Breast epithelium (tissue), 4 donors: ENCODE results near the gene SH3D21. TPM values are rescaled to one million over a fixed set of nuclear protein-coding genes. Genes with fewer than 3 reads are reported as not detected.

Experiments used
- DNase-seq, 2 donors: peaks; one replicate each; pipeline ENCODE4 v3.0.0-alpha.2; 2019; ENCODE audit warnings: low spot score in 2 of 2
- H3K27ac ChIP-seq, 2 donors: fragments of 200-600 bp; sonication (generic) in 1 of 2; one replicate each; pipeline ENCODE4 v1.5.1; 2016 to 2019; ENCODE audit warnings: mild to moderate bottlenecking in 1 of 2
- H3K27me3 ChIP-seq, 2 donors: fragments of 200-600 bp; sonication (generic) in 1 of 2; one replicate each; pipeline versions ENCODE4 v1.5.1 to v1.6.0; 2017 to 2019; ENCODE audit warnings: control low read depth in 1 of 2, mild to moderate bottlenecking in 1 of 2
- H3K36me3 ChIP-seq: fragments of 200-600 bp; one replicate; pipeline ENCODE4 v1.5.1; 2019
- H3K4me1 ChIP-seq, 2 donors: fragments of 200-600 bp; sonication (generic); one replicate each; pipeline ENCODE4 v1.5.1; 2016 to 2019; ENCODE audit warnings: control low read depth in 1 of 2
- H3K4me3 ChIP-seq, 3 donors: fragments of 200-600 bp; sonication (generic); 1 replicate in 2 of 3; 2 replicates in 1 of 3; pipeline ENCODE4 v1.5.1; 2016 to 2019; ENCODE audit warnings: mild to moderate bottlenecking in 3 of 3, moderate library complexity in 2 of 3
- H3K9me3 ChIP-seq, 2 donors: fragments of 200-600 bp; sonication (generic) in 1 of 2; one replicate each; pipeline ENCODE4 v1.5.1; 2016 to 2019; ENCODE audit warnings: control low read depth in 1 of 2
- POLR2A ChIP-seq: fragments of 450-650 bp; IDR thresholded peaks from one replicate; pipeline ENCODE4 v1.6.1; 2016; ENCODE audit warnings: antibody characterized with exemption, mild to moderate bottlenecking, moderate library complexity
- POLR2AphosphoS5 ChIP-seq, 3 donors: sonication (generic); formaldehyde crosslinking; IDR thresholded peaks; one replicate each; pipeline ENCODE4 v1.6.1; 2017; ENCODE audit warnings: antibody characterized with exemption in 3 of 3
- intact Hi-C: fragments of 100-400 bp; cut with DNase I; formaldehyde crosslinking; loops from one replicate; pipeline ENCODE4 v1.15.1; 2023; ENCODE audit warnings: low total_unique reads
- total RNA-seq, 3 donors: library from RNA; depleted of rRNA; stranded (reverse); fragments of >200 nt; gene quantifications; one replicate each; pipeline ENCODE4 v1.1.0, GENCODE V29; 2016
- TF ChIP-seq, protein P1 (sequence below), 3 donors: fragments of 450-650 bp; IDR thresholded peaks; one replicate each; pipeline ENCODE4 v1.5.1; 2016 to 2017; ENCODE audit warnings: antibody characterized with exemption in 3 of 3, mild to moderate bottlenecking in 3 of 3, moderate library complexity in 3 of 3

SH3D21 gene
- 10 to 100 TPM in 2 of 3 donors, under 1 TPM in 1; 0.80 to 18.7 (median 18.0) TPM for total RNA-seq

DNA sequence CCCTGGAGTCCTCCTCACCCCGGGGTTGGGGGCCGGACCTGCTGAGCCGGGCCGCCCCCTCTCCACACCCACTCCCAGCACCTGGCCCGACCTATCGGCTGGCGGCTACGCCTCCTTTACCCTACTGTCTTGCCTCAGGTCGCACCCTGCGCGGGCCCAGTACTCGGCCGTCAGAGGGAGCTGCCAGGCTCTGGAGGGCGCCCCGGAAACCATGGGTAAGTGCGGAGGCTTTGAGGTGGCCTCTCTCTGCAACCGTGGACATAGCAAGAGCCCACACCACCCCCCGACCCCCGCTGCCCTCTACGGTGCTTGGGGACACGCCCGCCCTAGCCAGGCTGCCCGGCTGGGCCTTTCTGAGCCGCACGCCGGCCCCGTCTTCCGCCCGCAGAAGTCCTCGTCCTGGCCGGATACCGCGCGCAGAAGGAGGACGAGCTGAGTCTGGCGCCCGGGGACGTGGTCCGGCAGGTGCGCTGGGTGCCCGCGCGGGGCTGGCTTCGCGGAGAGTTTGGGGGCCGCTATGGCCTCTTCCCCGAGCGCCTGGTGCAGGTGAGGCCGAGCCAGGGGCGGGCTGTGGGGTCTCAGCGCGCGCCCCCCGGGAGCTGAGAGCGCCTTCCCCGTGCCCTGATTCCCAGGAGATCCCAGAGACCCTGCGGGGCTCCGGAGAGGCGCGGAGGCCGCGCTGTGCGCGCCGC lies at the start of gene SH3D21:
SH3D21 (plus strand) TSS at position 159 of the 692 bp plus-strand sequence; CDS start at position 212, 53 bp downstream.
- Histone ChIP-seq H3K36me3 (no peaks in the 10 kb centered on the region), H3K27me3 (no peaks in the 10 kb centered on the region), H3K4me3 (peak within 1 kb of the TSS; percentile 72 to 78 (median 78)), H3K9me3 (no peaks in the 10 kb centered on the region), H3K27ac (peak within 1 kb of the TSS; percentile 92), H3K4me1 (no peaks in the 10 kb centered on the region)
- peak; percentile 68 to 76 for DNase-seq
- TF ChIP-seq, protein P1, sequence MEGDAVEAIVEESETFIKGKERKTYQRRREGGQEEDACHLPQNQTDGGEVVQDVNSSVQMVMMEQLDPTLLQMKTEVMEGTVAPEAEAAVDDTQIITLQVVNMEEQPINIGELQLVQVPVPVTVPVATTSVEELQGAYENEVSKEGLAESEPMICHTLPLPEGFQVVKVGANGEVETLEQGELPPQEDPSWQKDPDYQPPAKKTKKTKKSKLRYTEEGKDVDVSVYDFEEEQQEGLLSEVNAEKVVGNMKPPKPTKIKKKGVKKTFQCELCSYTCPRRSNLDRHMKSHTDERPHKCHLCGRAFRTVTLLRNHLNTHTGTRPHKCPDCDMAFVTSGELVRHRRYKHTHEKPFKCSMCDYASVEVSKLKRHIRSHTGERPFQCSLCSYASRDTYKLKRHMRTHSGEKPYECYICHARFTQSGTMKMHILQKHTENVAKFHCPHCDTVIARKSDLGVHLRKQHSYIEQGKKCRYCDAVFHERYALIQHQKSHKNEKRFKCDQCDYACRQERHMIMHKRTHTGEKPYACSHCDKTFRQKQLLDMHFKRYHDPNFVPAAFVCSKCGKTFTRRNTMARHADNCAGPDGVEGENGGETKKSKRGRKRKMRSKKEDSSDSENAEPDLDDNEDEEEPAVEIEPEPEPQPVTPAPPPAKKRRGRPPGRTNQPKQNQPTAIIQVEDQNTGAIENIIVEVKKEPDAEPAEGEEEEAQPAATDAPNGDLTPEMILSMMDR (IDR thresholded peaks at IDR 0.05) = no peak
- TF ChIP-seq POLR2AphosphoS5 (IDR thresholded peaks at IDR 0.05) (no peak), POLR2A (no peak)
- intact Hi-C loops = no loop called here

DNA sequence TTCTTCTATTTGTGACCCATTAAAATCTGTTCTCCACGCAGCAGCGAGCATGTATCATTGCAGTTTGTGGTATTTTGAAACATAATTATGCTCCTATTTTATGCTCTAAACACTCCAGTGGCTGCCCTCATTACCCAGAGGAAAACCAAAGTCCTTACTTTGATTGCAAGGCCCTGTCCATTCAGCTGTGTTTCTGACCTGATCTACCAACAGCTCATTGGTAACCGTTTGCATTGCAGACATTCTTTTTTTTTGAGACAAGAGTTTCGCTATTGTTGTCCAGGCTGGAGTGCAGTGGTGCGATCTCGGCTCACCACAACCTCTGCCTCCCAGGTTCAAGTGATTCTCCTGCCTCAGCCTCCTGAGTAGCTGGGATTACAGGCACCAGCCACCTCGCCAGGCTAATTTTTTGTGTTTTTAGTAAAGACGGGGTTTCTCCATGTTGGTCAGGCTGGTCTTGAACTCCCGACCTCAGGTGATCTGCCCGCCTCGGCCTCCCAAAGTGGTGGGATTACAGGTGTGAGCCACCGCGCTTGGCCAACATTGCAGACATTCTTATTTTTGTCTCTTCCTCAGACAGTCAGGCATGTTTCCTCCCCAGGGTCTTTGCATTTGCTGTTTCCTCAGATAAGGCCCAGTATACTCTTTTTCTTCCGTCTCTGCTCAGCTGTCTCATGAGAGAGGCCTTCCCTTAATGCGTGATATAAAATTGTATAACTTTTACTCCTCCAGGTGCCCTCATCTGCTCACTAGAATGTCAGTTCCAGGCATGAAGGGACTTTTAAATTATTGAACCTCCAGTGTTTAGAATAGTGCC lies 49.4 kb upstream of the SH3D21 start:
- H3K9me3 ChIP-seq = no peaks in the 10 kb centered on the region
- peak overlapping the region; percentile 50 to 73 for H3K27ac ChIP-seq
- no peak for DNase-seq
- peaks cover 0 to 22% of the 10 kb centered on the region in 2 donors for H3K4me1 ChIP-seq
- TF ChIP-seq, protein P1 (IDR thresholded peaks at IDR 0.05) = no peak
- TF ChIP-seq POLR2AphosphoS5 (IDR thresholded peaks at IDR 0.05) (no peak), POLR2A (no peak)
- no peaks in the 10 kb centered on the region for H3K36me3 ChIP-seq
- H3K4me3 ChIP-seq = no peak overlapping the region
- intact Hi-C loops = no loop called here
- no peaks in the 10 kb centered on the region for H3K27me3 ChIP-seq

DNA sequence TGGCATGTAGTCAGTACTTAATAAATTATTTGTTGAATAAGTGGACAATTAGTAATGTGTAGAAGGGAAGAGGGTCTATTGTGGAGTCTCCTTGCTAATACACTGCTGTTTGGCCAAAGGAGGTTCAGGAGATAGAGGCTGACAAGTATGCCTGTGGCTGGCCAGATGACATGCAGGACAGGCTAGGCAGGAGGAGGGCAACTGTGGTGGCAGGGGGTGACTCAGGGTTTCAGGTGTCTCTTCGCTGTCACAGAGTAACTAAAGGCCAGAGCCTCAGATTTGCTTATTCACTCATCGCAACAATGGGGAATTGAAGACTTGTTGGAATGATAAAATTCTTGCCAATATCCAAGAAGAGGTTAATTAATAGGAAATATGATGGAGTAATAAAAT lies 48.8 kb upstream of the SH3D21 start:
- Histone ChIP-seq H3K4me3 (no peak overlapping the region), H3K27me3 (no peaks in the 10 kb centered on the region), H3K4me1 (peaks cover 0 to 22% of the 10 kb centered on the region in 2 donors), H3K9me3 (no peaks in the 10 kb centered on the region), H3K27ac (peak overlapping the region; percentile 50 to 73), H3K36me3 (no peaks in the 10 kb centered on the region)
- DNase-seq = no peak
- intact Hi-C loops = no loop called here
- no peak for TF ChIP-seq POLR2A
- no peak for TF ChIP-seq POLR2AphosphoS5 (IDR thresholded peaks at IDR 0.05)
- TF ChIP-seq, protein P1 (IDR thresholded peaks at IDR 0.05) = no peak

DNA sequence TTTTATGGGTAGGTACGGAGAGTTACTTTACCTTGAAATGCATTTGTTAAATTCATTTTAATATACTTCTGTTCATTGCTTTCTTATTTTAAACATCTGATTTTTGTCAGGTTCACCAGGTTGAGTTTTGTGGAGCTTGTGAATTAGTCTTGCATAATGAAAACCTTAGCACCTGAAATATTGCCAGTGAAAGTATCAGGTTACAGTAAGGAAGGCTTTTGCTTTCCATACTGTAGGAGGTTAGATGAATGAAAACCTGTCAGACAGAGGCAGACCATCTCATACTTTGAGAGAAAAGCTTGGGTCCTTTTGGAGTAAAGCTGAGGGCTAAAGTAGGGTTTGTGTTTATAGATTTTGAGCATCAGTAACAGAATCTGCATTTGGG lies 47.2 kb upstream of the SH3D21 start:
- Histone ChIP-seq H3K27me3 (no peaks in the 10 kb centered on the region), H3K4me1 (peaks cover 0 to 22% of the 10 kb centered on the region in 2 donors), H3K27ac (peak overlapping the region; percentile 50 to 73), H3K9me3 (no peaks in the 10 kb centered on the region), H3K4me3 (no peak overlapping the region), H3K36me3 (no peaks in the 10 kb centered on the region)
- intact Hi-C loops = no loop called here
- DNase-seq = no peak
- TF ChIP-seq POLR2AphosphoS5 (IDR thresholded peaks at IDR 0.05) (no peak), POLR2A (no peak)
- TF ChIP-seq, protein P1 (IDR thresholded peaks at IDR 0.05) = no peak

DNA sequence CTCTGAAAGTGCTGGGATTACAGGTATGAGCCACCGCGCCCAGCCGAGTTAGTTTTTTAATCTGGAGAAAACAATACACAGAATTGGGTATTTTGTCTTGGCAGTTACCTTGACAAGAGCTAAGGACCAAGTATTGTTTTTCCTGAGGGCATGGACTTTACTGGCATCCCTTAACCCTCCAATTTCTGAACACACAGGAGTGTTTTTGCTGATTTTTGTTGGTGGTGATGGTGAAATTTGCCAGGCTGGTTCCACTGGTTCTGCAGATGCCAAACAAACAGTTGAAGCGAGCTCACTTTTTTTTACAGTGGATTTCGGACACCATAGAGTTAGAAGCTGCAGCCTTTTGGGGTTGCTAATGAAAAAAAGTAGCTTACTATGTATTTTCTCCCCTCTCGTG lies 37.2 kb upstream of the SH3D21 start:
- H3K27me3 ChIP-seq = no peaks in the 10 kb centered on the region
- no peak overlapping the region for H3K4me3 ChIP-seq
- peak overlapping the region; percentile 59 to 76 for H3K27ac ChIP-seq
- H3K9me3 ChIP-seq = no peaks in the 10 kb centered on the region
- intact Hi-C loops = no loop called here
- DNase-seq = peak in 1 of 2 donors; percentile 63
- H3K4me1 ChIP-seq = no peaks in the 10 kb centered on the region
- H3K36me3 ChIP-seq = no peaks in the 10 kb centered on the region
- TF ChIP-seq, protein P1 (IDR thresholded peaks at IDR 0.05) = no peak
- no peak for TF ChIP-seq POLR2A
- TF ChIP-seq POLR2AphosphoS5 (IDR thresholded peaks at IDR 0.05) = no peak
